Activated CD8-positive, alpha-beta T cell treated with anti-CD3 and anti-CD28 coated beads for 36 hours (primary cell): Measurements from ENCODE around the gene OSMR. TPM values are rescaled to one million over a fixed set of nuclear protein-coding genes. Genes with fewer than 3 reads are reported as not detected.

Source experiments
- ATAC-seq: fragments of 200-7000 bp; cut with Tn5 transposase; one replicate; pipeline ENCODE4 v1.10.0; 2021; ENCODE audit warnings: mild to moderate bottlenecking, moderate library complexity
- CTCF ChIA-PET: fragments of 350-600 bp; sonication (Branson Sonifier 250); formaldehyde crosslinking; loops from one replicate; lab custom pipeline; 2021; ENCODE audit warnings: antibody characterized with exemption; lab: Charles Lee
- POLR2A ChIA-PET: fragments of 350-600 bp; sonication (Branson Sonifier 250); formaldehyde crosslinking; loops from one replicate; lab custom pipeline; 2021; ENCODE audit warnings: antibody characterized with exemption; lab: Charles Lee
- DNase-seq: peaks from one replicate; pipeline ENCODE4 v3.0.0-alpha.2; 2020
- H3K27ac Mint-ChIP-seq: one replicate; pipeline ENCODE4 v1.8.0; 2021; ENCODE audit warnings: mild to moderate bottlenecking, mixed read lengths
- H3K27me3 Mint-ChIP-seq: one replicate; pipeline ENCODE4 v1.8.0; 2021; ENCODE audit warnings: mixed read lengths
- H3K36me3 Mint-ChIP-seq: one replicate; pipeline ENCODE4 v1.8.0; 2021; ENCODE audit warnings: low read depth, mixed read lengths
- H3K4me1 Mint-ChIP-seq: one replicate; pipeline ENCODE4 v1.8.0; 2021; ENCODE audit warnings: low read depth, mixed read lengths
- H3K4me3 Mint-ChIP-seq: one replicate; pipeline ENCODE4 v1.8.0; 2021; ENCODE audit warnings: mild to moderate bottlenecking, moderate library complexity, mixed read lengths
- H3K9me3 Mint-ChIP-seq: one replicate; pipeline ENCODE4 v1.8.0; 2021; ENCODE audit warnings: mixed read lengths
- intact Hi-C: fragments of 100-400 bp; cut with micrococcal nuclease; formaldehyde crosslinking; loops from one replicate; pipeline ENCODE4 v1.10.0; 2022
- total RNA-seq, 2 experiments: library from RNA; stranded (reverse); gene quantifications; one replicate each; pipeline ENCODE4 v1.2.3, GENCODE V29; 2021
- TF ChIP-seq, protein P1 (sequence below): fragments of 200-600 bp; IDR thresholded peaks from one replicate; pipeline ENCODE4 v1.8.0; 2022; ENCODE audit warnings: antibody characterized with exemption, mild to moderate bottlenecking

The OSMR gene
- total RNA-seq, 2 experiments from 2014 or later, result not detected

DNA sequence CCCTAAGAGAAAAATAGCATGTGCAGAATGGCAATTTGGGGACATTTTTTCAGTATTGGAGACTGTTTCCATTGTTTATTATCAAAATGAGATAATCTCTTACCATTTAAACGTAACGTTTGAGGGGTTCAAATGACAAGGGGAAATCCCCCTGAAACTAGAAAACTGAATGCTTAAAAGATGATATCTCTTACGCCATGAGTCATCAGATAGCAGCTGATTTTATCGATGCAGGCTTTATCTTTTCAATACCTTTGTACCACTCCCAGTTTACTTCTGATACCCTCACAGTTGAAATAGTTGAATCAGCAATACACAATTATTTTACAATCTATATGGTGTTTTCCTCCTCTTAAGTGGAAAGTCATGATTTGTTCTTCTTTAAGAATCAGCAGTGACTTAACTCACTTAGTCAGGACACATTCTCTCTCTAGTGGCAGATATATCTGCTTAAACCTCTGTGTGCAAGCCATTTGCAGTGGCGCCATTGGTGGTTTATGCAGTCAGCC is 29.2 kb downstream of the OSMR start:
- Mint-ChIP-seq H3K27ac (no peak overlapping the region), H3K4me3 (no peak overlapping the region), H3K27me3 (peaks cover 19% of the 10 kb centered on the region), H3K4me1 (no peaks in the 10 kb centered on the region), H3K36me3 (no peaks in the 10 kb centered on the region), H3K9me3 (no peaks in the 10 kb centered on the region)
- DNase-seq (no peak), ATAC-seq (no peak)
- TF ChIP-seq, protein P1, sequence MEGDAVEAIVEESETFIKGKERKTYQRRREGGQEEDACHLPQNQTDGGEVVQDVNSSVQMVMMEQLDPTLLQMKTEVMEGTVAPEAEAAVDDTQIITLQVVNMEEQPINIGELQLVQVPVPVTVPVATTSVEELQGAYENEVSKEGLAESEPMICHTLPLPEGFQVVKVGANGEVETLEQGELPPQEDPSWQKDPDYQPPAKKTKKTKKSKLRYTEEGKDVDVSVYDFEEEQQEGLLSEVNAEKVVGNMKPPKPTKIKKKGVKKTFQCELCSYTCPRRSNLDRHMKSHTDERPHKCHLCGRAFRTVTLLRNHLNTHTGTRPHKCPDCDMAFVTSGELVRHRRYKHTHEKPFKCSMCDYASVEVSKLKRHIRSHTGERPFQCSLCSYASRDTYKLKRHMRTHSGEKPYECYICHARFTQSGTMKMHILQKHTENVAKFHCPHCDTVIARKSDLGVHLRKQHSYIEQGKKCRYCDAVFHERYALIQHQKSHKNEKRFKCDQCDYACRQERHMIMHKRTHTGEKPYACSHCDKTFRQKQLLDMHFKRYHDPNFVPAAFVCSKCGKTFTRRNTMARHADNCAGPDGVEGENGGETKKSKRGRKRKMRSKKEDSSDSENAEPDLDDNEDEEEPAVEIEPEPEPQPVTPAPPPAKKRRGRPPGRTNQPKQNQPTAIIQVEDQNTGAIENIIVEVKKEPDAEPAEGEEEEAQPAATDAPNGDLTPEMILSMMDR, result no peak
- intact Hi-C loops, result no loop called here
- CTCF ChIA-PET, result no interaction called here
- POLR2A ChIA-PET, result no interaction called here

DNA sequence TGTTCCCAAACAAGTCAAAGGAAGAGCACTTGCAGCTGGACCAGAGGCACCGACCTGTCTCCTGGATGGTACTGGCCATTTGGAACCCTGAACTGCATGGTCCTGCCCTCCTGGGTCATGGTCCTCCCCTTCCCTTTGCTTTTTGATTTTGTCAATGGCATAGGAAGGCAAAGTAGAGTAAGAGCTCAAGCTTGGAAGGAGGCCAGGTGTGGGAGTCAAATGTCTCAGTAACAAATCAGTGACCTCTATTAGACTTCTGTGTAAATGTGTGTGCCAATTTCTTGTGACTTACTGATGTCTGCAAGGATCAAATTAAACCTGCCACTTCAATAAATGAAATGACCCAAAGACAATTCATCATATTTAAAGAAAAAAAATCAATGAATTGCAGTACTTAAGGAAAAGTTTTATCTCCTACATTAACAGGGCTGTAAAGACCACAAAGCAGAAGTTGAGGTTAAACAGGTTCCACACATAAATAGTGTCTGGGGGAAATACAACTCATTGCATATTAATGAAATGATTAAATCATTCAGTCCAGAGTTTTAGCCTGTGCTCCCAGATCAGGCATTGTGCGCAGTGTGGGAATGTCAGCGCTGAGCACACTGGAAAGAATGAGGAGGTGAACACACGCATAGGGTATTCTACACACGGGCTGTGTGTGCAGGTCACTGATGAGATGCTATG is 32.7 kb downstream of the OSMR start:
- Mint-ChIP-seq H3K9me3 (no peaks in the 10 kb centered on the region), H3K27ac (no peak overlapping the region), H3K4me3 (no peak overlapping the region), H3K4me1 (no peaks in the 10 kb centered on the region), H3K27me3 (peaks cover 11% of the 10 kb centered on the region), H3K36me3 (no peaks in the 10 kb centered on the region)
- TF ChIP-seq, protein P1, result no peak
- DNase-seq, result no peak
- intact Hi-C loops, result no loop called here
- ATAC-seq, result no peak
- POLR2A ChIA-PET, result no interaction called here
- CTCF ChIA-PET, result no interaction called here

DNA sequence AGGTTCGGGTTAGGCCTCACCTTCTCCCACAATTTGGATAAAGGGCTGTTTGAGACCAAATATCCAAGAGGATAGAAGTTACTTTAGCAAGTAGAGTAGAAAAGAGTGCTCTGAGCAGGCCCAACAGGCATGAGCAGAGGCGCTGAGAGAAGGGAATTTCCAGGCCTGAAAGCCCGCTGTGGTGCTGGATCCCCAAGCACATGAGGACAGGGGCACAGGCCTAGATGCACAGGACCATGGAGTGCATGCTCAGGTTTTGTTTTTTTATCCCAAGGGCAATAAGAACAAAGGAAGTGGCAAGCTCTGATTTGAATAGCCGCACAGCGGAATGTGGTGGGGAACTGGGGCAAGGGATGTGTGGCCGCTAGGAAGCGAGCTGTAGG is 33.3 kb downstream of the OSMR start:
- intact Hi-C loops, result no loop called here
- Mint-ChIP-seq H3K27me3 (peaks cover 7% of the 10 kb centered on the region), H3K9me3 (no peaks in the 10 kb centered on the region), H3K4me3 (no peak overlapping the region), H3K27ac (no peak overlapping the region), H3K4me1 (no peaks in the 10 kb centered on the region), H3K36me3 (no peaks in the 10 kb centered on the region)
- TF ChIP-seq, protein P1, result no peak
- ChIA-PET POLR2A (no interaction called here), CTCF (no interaction called here)
- ATAC-seq, result no peak
- DNase-seq, result no peak

DNA sequence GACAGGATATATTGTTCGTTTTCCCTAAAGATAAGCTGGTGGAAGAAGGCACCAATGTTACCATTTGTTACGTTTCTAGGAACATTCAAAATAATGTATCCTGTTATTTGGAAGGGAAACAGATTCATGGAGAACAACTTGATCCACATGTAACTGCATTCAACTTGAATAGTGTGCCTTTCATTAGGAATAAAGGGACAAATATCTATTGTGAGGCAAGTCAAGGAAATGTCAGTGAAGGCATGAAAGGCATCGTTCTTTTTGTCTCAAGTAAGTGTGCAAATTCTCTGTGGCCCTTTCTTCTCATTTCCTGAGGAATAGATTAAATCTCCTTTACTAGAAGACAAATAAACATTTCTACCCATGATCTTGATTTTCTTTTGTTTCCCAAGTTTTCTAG is 38.0 kb downstream of the OSMR start:
- CTCF ChIA-PET, result no interaction called here
- Mint-ChIP-seq H3K27ac (no peak overlapping the region), H3K27me3 (peaks cover 7% of the 10 kb centered on the region)

DNA sequence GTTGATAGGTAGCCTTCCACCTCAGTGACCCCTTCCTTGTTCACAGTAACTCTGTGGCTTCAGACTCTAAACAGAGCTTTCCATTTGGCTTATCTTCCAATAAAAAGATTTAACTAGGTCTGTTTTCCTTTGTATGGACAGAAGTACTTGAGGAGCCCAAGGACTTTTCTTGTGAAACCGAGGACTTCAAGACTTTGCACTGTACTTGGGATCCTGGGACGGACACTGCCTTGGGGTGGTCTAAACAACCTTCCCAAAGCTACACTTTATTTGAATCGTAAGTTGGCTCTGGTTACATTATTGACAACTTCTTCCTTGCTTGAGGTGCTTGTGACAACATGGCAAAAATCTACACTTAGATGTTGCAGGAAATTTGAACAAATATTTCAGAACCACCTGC is 39.4 kb downstream of the OSMR start:
- Mint-ChIP-seq H3K9me3 (no peaks in the 10 kb centered on the region), H3K4me3 (no peak overlapping the region), H3K4me1 (no peaks in the 10 kb centered on the region), H3K36me3 (no peaks in the 10 kb centered on the region), H3K27ac (no peak overlapping the region), H3K27me3 (peaks cover 9% of the 10 kb centered on the region)
- ATAC-seq, result no peak
- DNase-seq, result no peak
- CTCF ChIA-PET, result no interaction called here
- POLR2A ChIA-PET, result no interaction called here
- intact Hi-C loops, result no loop called here
- TF ChIP-seq, protein P1, result no peak

More for the DNA sequence above, 38.0 kb downstream of the OSMR start:
- POLR2A ChIA-PET, result no interaction called here
- Mint-ChIP-seq H3K36me3 (no peaks in the 10 kb centered on the region), H3K9me3 (no peaks in the 10 kb centered on the region), H3K4me1 (no peaks in the 10 kb centered on the region), H3K4me3 (no peak overlapping the region)
- TF ChIP-seq, protein P1, result no peak
- ATAC-seq, result no peak
- intact Hi-C loops, result no loop called here
- DNase-seq, result no peak
